Measurements from ENCODE around the gene GATA1.

GRCh38 chrX:48782795-48783194, 3.6 kb upstream of the GATA1 start:
- TF ChIP-seq CTCF (IDR thresholded peaks at IDR 0.05 in 8 of 11, conservative IDR thresholded peaks at IDR 0.05 in 3 of 11) (no peak), POLR2A (IDR thresholded peaks at IDR 0.05) (no peak)

All from spleen (tissue), 7 donors.